H9 (cell line): ENCODE results near the gene ADARB2. TPM values are rescaled to one million over a fixed set of nuclear protein-coding genes. Genes with fewer than 3 reads are reported as not detected.

Source experiments
- DNase-seq: peaks from one replicate; pipeline ENCODE4 v3.0.0-alpha.2; 2017
- H2AFZ ChIP-seq: one replicate; pipeline ENCODE4 v1.6.1; 2013; ENCODE audit warnings: mild to moderate bottlenecking, low read length, control low read depth, moderate library complexity
- H2AK5ac ChIP-seq: 2 replicates; pipeline ENCODE4 v1.6.1; 2013; ENCODE audit warnings: low read length, control low read depth, mixed read lengths; ENCODE audit not compliant: insufficient read length
- H2BK120ac ChIP-seq: one replicate; pipeline ENCODE4 v1.6.1; 2013; ENCODE audit warnings: low read depth, mild to moderate bottlenecking, low read length, control low read depth, inconsistent platforms; ENCODE audit not compliant: poor library complexity, severe bottlenecking
- H2BK12ac ChIP-seq: 2 replicates; pipeline ENCODE4 v1.6.1; 2013; ENCODE audit warnings: low read length, control low read depth, mixed read lengths, low read depth; ENCODE audit not compliant: insufficient read length
- H2BK15ac ChIP-seq: 2 replicates; pipeline ENCODE4 v1.6.1; 2013; ENCODE audit warnings: low read depth, low read length, control low read depth
- H2BK20ac ChIP-seq: one replicate; pipeline ENCODE4 v1.6.1; 2013; ENCODE audit warnings: low read depth, mild to moderate bottlenecking, low read length, control low read depth, inconsistent platforms; ENCODE audit not compliant: poor library complexity, severe bottlenecking
- H2BK5ac ChIP-seq: 2 replicates; pipeline ENCODE4 v1.6.1; 2013; ENCODE audit warnings: low read length, control low read depth, mixed read lengths; ENCODE audit not compliant: insufficient read length
- H3K14ac ChIP-seq: 2 replicates; pipeline ENCODE4 v1.6.1; 2013; ENCODE audit warnings: low read length, control low read depth; ENCODE audit not compliant: insufficient read depth
- H3K18ac ChIP-seq: 2 replicates; pipeline ENCODE4 v1.6.1; 2013; ENCODE audit warnings: low read depth, mild to moderate bottlenecking, mixed read lengths, low read length, control low read depth; ENCODE audit not compliant: insufficient read length
- H3K23ac ChIP-seq: 2 replicates; pipeline ENCODE4 v1.6.1; 2013; ENCODE audit warnings: low read length, control low read depth, mixed read lengths, low read depth; ENCODE audit not compliant: insufficient read length
- H3K23me2 ChIP-seq: 2 replicates; pipeline ENCODE4 v1.6.1; 2013; ENCODE audit warnings: low read depth, mild to moderate bottlenecking, mixed read lengths, low read length, control low read depth; ENCODE audit not compliant: insufficient read length, poor library complexity, severe bottlenecking
- H3K27ac ChIP-seq: 2 replicates; pipeline ENCODE4 v1.5.1; 2013; ENCODE audit warnings: low read length, control low read depth, mixed read lengths, low read depth; ENCODE audit not compliant: insufficient read length
- H3K27me3 ChIP-seq: 2 replicates; pipeline ENCODE4 v1.6.1; 2013; ENCODE audit warnings: low read length, control low read depth, inconsistent platforms; ENCODE audit not compliant: insufficient read depth
- H3K4ac ChIP-seq: 2 replicates; pipeline ENCODE4 v1.6.1; 2013; ENCODE audit warnings: low read depth, mild to moderate bottlenecking, control low read depth, inconsistent platforms, low read length, moderate library complexity
- H3K4me1 ChIP-seq: 2 replicates; pipeline ENCODE4 v1.6.1; 2013; ENCODE audit warnings: low read length, control low read depth, inconsistent platforms; ENCODE audit not compliant: insufficient read depth
- H3K4me2 ChIP-seq: 2 replicates; pipeline ENCODE4 v1.6.1; 2013; ENCODE audit warnings: low read length, control low read depth, mixed read lengths; ENCODE audit not compliant: insufficient read length, insufficient read depth
- H3K56ac ChIP-seq: 2 replicates; pipeline ENCODE4 v1.6.1; 2013; ENCODE audit warnings: low read depth, mild to moderate bottlenecking, mixed read lengths, low read length, control low read depth; ENCODE audit not compliant: insufficient read length
- H3K79me1 ChIP-seq: 2 replicates; pipeline ENCODE4 v1.6.1; 2013; ENCODE audit warnings: low read depth, mild to moderate bottlenecking, moderate library complexity, low read length, control low read depth, inconsistent platforms; ENCODE audit not compliant: insufficient read depth, poor library complexity, severe bottlenecking
- H3K79me2 ChIP-seq: 2 replicates; pipeline ENCODE4 v1.6.1; 2013; ENCODE audit warnings: low read length, control low read depth, inconsistent platforms; ENCODE audit not compliant: insufficient read depth
- H3K9ac ChIP-seq: 2 replicates; pipeline ENCODE4 v1.6.1; 2013; ENCODE audit warnings: low read length, control low read depth, mixed read lengths; ENCODE audit not compliant: insufficient read length; ENCODE audit errors: extremely low read depth
- H3K9me3 ChIP-seq: one replicate; pipeline ENCODE4 v1.6.1; 2013; ENCODE audit warnings: low read depth, low read length, inconsistent platforms; ENCODE audit not compliant: control insufficient read depth
- H3T11ph ChIP-seq: one replicate; pipeline ENCODE4 v1.6.1; 2013; ENCODE audit warnings: mild to moderate bottlenecking, low read length, control low read depth, inconsistent platforms
- H4K20me1 ChIP-seq: one replicate; pipeline ENCODE4 v1.6.1; 2013; ENCODE audit not compliant: control insufficient read depth, insufficient read length, insufficient read depth
- H4K5ac ChIP-seq: 2 replicates; pipeline ENCODE4 v1.6.1; 2013; ENCODE audit warnings: low read depth, mild to moderate bottlenecking, mixed read lengths, low read length, control low read depth; ENCODE audit not compliant: insufficient read length
- H4K8ac ChIP-seq: replicated peaks from 2 replicates; pipeline ENCODE4 v1.6.1; 2013; ENCODE audit warnings: low read length, control low read depth, mixed read lengths, low read depth; ENCODE audit not compliant: insufficient read length
- H4K91ac ChIP-seq: 2 replicates; pipeline ENCODE4 v1.6.1; 2013; ENCODE audit warnings: low read depth, mild to moderate bottlenecking, moderate library complexity, mixed read lengths, low read length, control low read depth; ENCODE audit not compliant: insufficient read length
- H3K27ac Mint-ChIP-seq, 3 experiments: 2 replicates in 2 of 3; 3 replicates in 1 of 3; pipeline ENCODE4 v1.8.0; 2020 to 2021; ENCODE audit warnings: mixed read lengths in 3 of 3, mild to moderate bottlenecking in 1 of 3, moderate library complexity in 1 of 3
- H3K27me3 Mint-ChIP-seq: 2 replicates; pipeline ENCODE4 v1.8.0; 2021; ENCODE audit warnings: low read depth, mild to moderate bottlenecking, moderate library complexity, mixed read lengths
- H3K36me3 Mint-ChIP-seq, 3 experiments: 2 replicates in 2 of 3; 3 replicates in 1 of 3; pipeline ENCODE4 v1.8.0; 2020 to 2021; ENCODE audit warnings: low read depth in 3 of 3, mixed read lengths in 3 of 3; ENCODE audit not compliant: insufficient read depth in 1 of 3
- H3K4me1 Mint-ChIP-seq, 2 experiments: 2 replicates each; pipeline ENCODE4 v1.8.0; 2020; ENCODE audit warnings: mixed read lengths in 2 of 2
- H3K4me3 Mint-ChIP-seq, 2 experiments: 2 replicates in 1 of 2; 3 replicates in 1 of 2; pipeline ENCODE4 v1.8.0; 2020 to 2021; ENCODE audit warnings: mild to moderate bottlenecking in 2 of 2, mixed read lengths in 2 of 2, moderate library complexity in 1 of 2
- H3K9me3 Mint-ChIP-seq, 2 experiments: 2 replicates in 1 of 2; 3 replicates in 1 of 2; pipeline ENCODE4 v1.8.0; 2020; ENCODE audit warnings: mild to moderate bottlenecking in 2 of 2, mixed read lengths in 2 of 2, moderate library complexity in 1 of 2
- WGBS: extraction: QIAGEN DNeasy Blood & Tissue Kit; methylation state at CpG from one replicate; pipeline ENCODE4 v1.1.7; 2013; ENCODE audit warnings: missing lambda C conversion rate, low lambda C conversion rate, mixed read lengths; ENCODE audit not compliant: insufficient read length; ENCODE audit errors: extremely low coverage; 5-methylcytosine and 5-hydroxymethylcytosine counted together
- total RNA-seq: library from RNA; stranded (reverse); gene quantifications from 2 replicates; pipeline ENCODE4 v1.2.1, GENCODE V29; 2021
- TF ChIP-seq, protein P1 (sequence below): fragments of 200-600 bp; sonication (generic); conservative IDR thresholded peaks from 3 replicates; pipeline ENCODE4 v1.8.0; 2021; ENCODE audit warnings: antibody characterized with exemption, mild to moderate bottlenecking

The ADARB2 gene
- total RNA-seq, 1 experiment from 2014 or later: 0.87 TPM

GRCh38 chr10:1615186-1615954 lies 122.0 kb downstream of the ADARB2 start:
- H4K20me1 ChIP-seq: no peaks in the 10 kb centered on the region
- Mint-ChIP-seq H3K4me1 (peaks cover 18 to 26% of the 10 kb centered on the region in 2 experiments), H3K27me3 (peaks cover 3% of the 10 kb centered on the region), H3K27ac (peak overlapping the region in 1 of 3 experiments; percentile 67; a peak in 1 of 7 replicates), H3K36me3 (peaks cover 0 to 7% (median 2%) of the 10 kb centered on the region in 3 experiments; a peak in 3 of 7 replicates), H3K9me3 (peaks cover 7% of the 10 kb centered on the region in 2 experiments), H3K4me3 (no peak overlapping the region)
- H4K5ac ChIP-seq: no peak overlapping the region
- no peak overlapping the region for H2BK20ac ChIP-seq
- H2AFZ ChIP-seq: no peak overlapping the region
- H4K91ac ChIP-seq: no peak overlapping the region
- H3K9me3 ChIP-seq: no peaks in the 10 kb centered on the region
- H2BK5ac ChIP-seq: no peak overlapping the region
- no peak overlapping the region for H3K9ac ChIP-seq
- no peak for DNase-seq
- H2BK15ac ChIP-seq: no peak overlapping the region
- H3K79me1 ChIP-seq: no peaks in the 10 kb centered on the region
- H3K18ac ChIP-seq: no peak overlapping the region
- TF ChIP-seq, protein P1, sequence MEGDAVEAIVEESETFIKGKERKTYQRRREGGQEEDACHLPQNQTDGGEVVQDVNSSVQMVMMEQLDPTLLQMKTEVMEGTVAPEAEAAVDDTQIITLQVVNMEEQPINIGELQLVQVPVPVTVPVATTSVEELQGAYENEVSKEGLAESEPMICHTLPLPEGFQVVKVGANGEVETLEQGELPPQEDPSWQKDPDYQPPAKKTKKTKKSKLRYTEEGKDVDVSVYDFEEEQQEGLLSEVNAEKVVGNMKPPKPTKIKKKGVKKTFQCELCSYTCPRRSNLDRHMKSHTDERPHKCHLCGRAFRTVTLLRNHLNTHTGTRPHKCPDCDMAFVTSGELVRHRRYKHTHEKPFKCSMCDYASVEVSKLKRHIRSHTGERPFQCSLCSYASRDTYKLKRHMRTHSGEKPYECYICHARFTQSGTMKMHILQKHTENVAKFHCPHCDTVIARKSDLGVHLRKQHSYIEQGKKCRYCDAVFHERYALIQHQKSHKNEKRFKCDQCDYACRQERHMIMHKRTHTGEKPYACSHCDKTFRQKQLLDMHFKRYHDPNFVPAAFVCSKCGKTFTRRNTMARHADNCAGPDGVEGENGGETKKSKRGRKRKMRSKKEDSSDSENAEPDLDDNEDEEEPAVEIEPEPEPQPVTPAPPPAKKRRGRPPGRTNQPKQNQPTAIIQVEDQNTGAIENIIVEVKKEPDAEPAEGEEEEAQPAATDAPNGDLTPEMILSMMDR: no peak
- no peak overlapping the region for H2BK120ac ChIP-seq
- no peak overlapping the region for H3T11ph ChIP-seq
- H3K27me3 ChIP-seq: no peaks in the 10 kb centered on the region
- no peak overlapping the region for H2BK12ac ChIP-seq
- no peaks in the 10 kb centered on the region; the same call in 1 of the 2 replicates for H3K4me1 ChIP-seq
- peak overlapping the region; percentile 29; the same call in 1 of the 2 replicates for H3K14ac ChIP-seq
- no peaks in the 10 kb centered on the region for H3K23me2 ChIP-seq
- no peak overlapping the region for H3K27ac ChIP-seq
- no peaks in the 10 kb centered on the region for H3K79me2 ChIP-seq
- no CpG with 5 or more reads among the region's 12 CpGs for WGBS
- no peak overlapping the region for H2AK5ac ChIP-seq
- no peak overlapping the region for H3K23ac ChIP-seq
- H3K4me2 ChIP-seq: no peak overlapping the region
- H4K8ac ChIP-seq: no peak overlapping the region
- no peak overlapping the region for H3K56ac ChIP-seq
- no peak overlapping the region for H3K4ac ChIP-seq
